NCI-H1105 (cell line): Measurements from ENCODE around the gene CUL2.
"Not testable (repeated sequence)": the region's sequence is repeated elsewhere in the genome, so short reads cannot be mapped to it uniquely, and the experiment has no call there.

ENCODE experiments used
- DNase-seq: peaks from one replicate; lab custom pipeline; 2025; lab: John Stamatoyannopoulos, UW

Gene CUL2

GRCh38 chr10:35079763-35080162 is 10.4 kb downstream of the CUL2 start:
- DNase-seq, result no peak

- no peak for DNase-seq
Observed at GRCh38 chr10:35079265-35079664, 10.9 kb downstream of the CUL2 start.

GRCh38 chr10:35075228-35075627 is 14.9 kb downstream of the CUL2 start:
- DNase-seq, result no peak

GRCh38 chr10:35074266-35074665 is 15.9 kb downstream of the CUL2 start:
- DNase-seq, result no peak

GRCh38 chr10:35070521-35070920 is 19.6 kb downstream of the CUL2 start:
- DNase-seq, result no peak

- no peak for DNase-seq
Observed at GRCh38 chr10:35063837-35064454, 26.2 kb downstream of the CUL2 start.

- DNase-seq, result no peak
Observed at GRCh38 chr10:35059481-35059880, 30.7 kb downstream of the CUL2 start.

- no peak for DNase-seq
Observed at GRCh38 chr10:35058686-35059085, 31.5 kb downstream of the CUL2 start.

- no peak for DNase-seq
Observed at GRCh38 chr10:35058134-35058533, 32.0 kb downstream of the CUL2 start.

GRCh38 chr10:35056686-35057085 is 33.5 kb downstream of the CUL2 start:
- DNase-seq, result no peak

- no peak for DNase-seq
Observed at GRCh38 chr10:35056133-35056532, 34.0 kb downstream of the CUL2 start.

GRCh38 chr10:35050568-35050967 is 39.6 kb downstream of the CUL2 start:
- no peak for DNase-seq

GRCh38 chr10:35046074-35046473 is 44.1 kb downstream of the CUL2 start:
- no peak for DNase-seq

GRCh38 chr10:35045275-35045674 is 44.9 kb downstream of the CUL2 start:
- not testable (repeated sequence) for DNase-seq

- no peak for DNase-seq
Observed at GRCh38 chr10:35043796-35044344, 46.3 kb downstream of the CUL2 start.

GRCh38 chr10:35042783-35043182 is 47.4 kb downstream of the CUL2 start:
- DNase-seq, result no peak

GRCh38 chr10:35041502-35041879 is 48.6 kb downstream of the CUL2 start:
- DNase-seq, result no peak

GRCh38 chr10:35040760-35041501 is 49.2 kb downstream of the CUL2 start:
- no peak for DNase-seq

GRCh38 chr10:35037104-35037503 is 53.0 kb downstream of the CUL2 start:
- no peak for DNase-seq

GRCh38 chr10:35035606-35036005 is 54.5 kb downstream of the CUL2 start:
- no peak for DNase-seq

GRCh38 chr10:35027567-35027966 is 62.6 kb downstream of the CUL2 start:
- DNase-seq, result no peak

GRCh38 chr10:35025916-35026315 is 64.2 kb downstream of the CUL2 start:
- DNase-seq, result no peak

- DNase-seq, result no peak
Observed at GRCh38 chr10:35020481-35020880, 69.7 kb downstream of the CUL2 start.
